Neuronal stem cell (in vitro differentiated cells): ENCODE results near the gene GAGE13.
"Not testable (repeated sequence)": the region's sequence is repeated elsewhere in the genome, so short reads cannot be mapped to it uniquely, and the experiment has no call there.

Experiments
- DNase-seq: peaks from one replicate; pipeline ENCODE4 v3.0.0-alpha.2; 2013; ENCODE audit warnings: low spot score
- H2AFZ ChIP-seq: one replicate; pipeline ENCODE4 v1.6.1; 2013; ENCODE audit warnings: mild to moderate bottlenecking, low read length, inconsistent platforms
- H2AK5ac ChIP-seq: 2 replicates; pipeline ENCODE4 v1.6.1; 2013; ENCODE audit warnings: low read depth, mild to moderate bottlenecking, inconsistent platforms, low read length, moderate library complexity, mixed read lengths
- H2BK120ac ChIP-seq: 2 replicates; pipeline ENCODE4 v1.6.1; 2013; ENCODE audit warnings: low read depth, mild to moderate bottlenecking, inconsistent platforms, low read length, moderate library complexity, mixed read lengths
- H2BK12ac ChIP-seq: one replicate; pipeline ENCODE4 v1.6.1; 2013; ENCODE audit warnings: low read length, inconsistent platforms
- H2BK15ac ChIP-seq: 2 replicates; pipeline ENCODE4 v1.6.1; 2013; ENCODE audit warnings: mild to moderate bottlenecking, low read length, inconsistent platforms, mixed read lengths
- H2BK5ac ChIP-seq: one replicate; pipeline ENCODE4 v1.6.1; 2013; ENCODE audit warnings: inconsistent platforms, mild to moderate bottlenecking, low read length, moderate library complexity
- H3K14ac ChIP-seq: one replicate; pipeline ENCODE4 v1.6.1; 2013; ENCODE audit warnings: low read length, inconsistent platforms
- H3K18ac ChIP-seq: 2 replicates; pipeline ENCODE4 v1.6.1; 2013; ENCODE audit warnings: low read length, inconsistent platforms
- H3K23ac ChIP-seq: 2 replicates; pipeline ENCODE4 v1.6.1; 2013; ENCODE audit warnings: low read depth, mild to moderate bottlenecking, mixed read lengths, low read length, inconsistent platforms; ENCODE audit not compliant: poor library complexity
- H3K27ac ChIP-seq: replicated peaks from 3 replicates; pipeline ENCODE4 v1.5.1; 2013; ENCODE audit warnings: low read length, inconsistent platforms
- H3K27me3 ChIP-seq, 3 experiments: 2 replicates each; pipeline ENCODE4 v1.6.1; 2013; ENCODE audit warnings: low read length in 3 of 3, mild to moderate bottlenecking in 2 of 3, inconsistent platforms in 1 of 3, low read depth in 1 of 3, mixed read lengths in 1 of 3, moderate library complexity in 1 of 3; ENCODE audit not compliant: control insufficient read depth in 3 of 3, insufficient read depth in 3 of 3
- H3K36me3 ChIP-seq, 2 donors: replicated peaks in 1 of 2; 2 replicates each; pipeline ENCODE4 v1.6.1; 2013; ENCODE audit warnings: low read length in 2 of 2; ENCODE audit not compliant: control insufficient read depth in 2 of 2, insufficient read depth in 2 of 2
- H3K4ac ChIP-seq: 2 replicates; pipeline ENCODE4 v1.6.1; 2013; ENCODE audit warnings: inconsistent platforms, mild to moderate bottlenecking, low read length, moderate library complexity
- H3K4me1 ChIP-seq, 2 donors: 1 replicate in 1 of 2; 2 replicates in 1 of 2; pipeline ENCODE4 v1.6.1; 2013; ENCODE audit warnings: low read length in 2 of 2, low read depth in 1 of 2; ENCODE audit not compliant: control insufficient read depth in 2 of 2, insufficient read depth in 1 of 2
- H3K4me2 ChIP-seq: one replicate; pipeline ENCODE4 v1.6.1; 2013; ENCODE audit warnings: mild to moderate bottlenecking, low read length, inconsistent platforms; ENCODE audit not compliant: insufficient read depth, poor library complexity, severe bottlenecking
- H3K4me3 ChIP-seq, 2 donors: 2 replicates each; pipeline ENCODE4 v1.5.1; 2013; ENCODE audit warnings: low read length in 2 of 2, mild to moderate bottlenecking in 2 of 2, inconsistent platforms in 1 of 2, moderate library complexity in 1 of 2
- H3K79me1 ChIP-seq: one replicate; pipeline ENCODE4 v1.6.1; 2013; ENCODE audit warnings: low read depth, mild to moderate bottlenecking, inconsistent platforms, low read length, moderate library complexity
- H3K9ac ChIP-seq: one replicate; pipeline ENCODE4 v1.6.1; 2013; ENCODE audit warnings: mild to moderate bottlenecking, low read depth, low read length, inconsistent platforms; ENCODE audit not compliant: poor library complexity
- H3K9me3 ChIP-seq, 2 donors: replicated peaks in 1 of 2; 2 replicates each; pipeline versions ENCODE3 to v1.6.1; 2013; ENCODE audit warnings: low read length in 2 of 2, mild to moderate bottlenecking in 2 of 2, inconsistent platforms in 1 of 2, low read depth in 1 of 2, mixed read lengths in 1 of 2, moderate library complexity in 1 of 2; ENCODE audit not compliant: control insufficient read depth in 2 of 2, insufficient read depth in 1 of 2
- H4K8ac ChIP-seq: one replicate; pipeline ENCODE4 v1.6.1; 2013; ENCODE audit warnings: low read depth, mild to moderate bottlenecking, inconsistent platforms, low read length, moderate library complexity
- H4K91ac ChIP-seq: one replicate; pipeline ENCODE4 v1.6.1; 2013; ENCODE audit warnings: low read length, low read depth, mild to moderate bottlenecking, inconsistent platforms; ENCODE audit not compliant: poor library complexity
- WGBS, 2 donors: extraction: QIAGEN DNeasy Blood & Tissue Kit; methylation state at CpG; one replicate each; pipeline ENCODE4 v1.1.7; 2013; ENCODE audit warnings: missing lambda C conversion rate in 2 of 2, mixed read lengths in 1 of 2; ENCODE audit not compliant: insufficient read length in 2 of 2, insufficient replicate concordance in 1 of 2; ENCODE audit errors: extremely low coverage in 2 of 2; 5-methylcytosine and 5-hydroxymethylcytosine counted together

GAGE13 gene

DNA sequence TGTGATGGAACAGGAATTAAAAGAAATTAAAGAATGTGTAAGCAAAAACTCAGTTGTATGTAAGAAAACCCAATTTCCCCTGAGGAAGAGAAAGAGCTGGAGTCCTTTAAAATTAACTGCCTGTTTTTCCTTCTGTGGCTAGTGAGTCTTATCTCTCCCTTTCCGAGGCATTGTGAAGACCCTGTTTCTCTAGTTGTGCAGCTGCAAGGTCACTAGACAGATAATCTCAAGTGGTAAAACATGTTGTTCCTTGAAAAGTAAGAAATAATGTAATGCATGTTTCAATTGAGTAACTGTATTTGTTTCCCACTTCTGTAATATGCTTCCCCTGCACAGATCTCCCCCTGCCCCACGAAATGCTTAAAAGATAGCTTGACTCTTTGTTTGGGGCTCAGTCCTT lies 23.6 kb upstream of the GAGE13 start:
- H3K36me3 ChIP-seq, H3K27ac ChIP-seq, H2BK5ac ChIP-seq, H2AFZ ChIP-seq, H2BK120ac ChIP-seq, H3K4me2 ChIP-seq, H3K4me1 ChIP-seq, H3K18ac ChIP-seq, DNase-seq, H2BK12ac ChIP-seq, H4K8ac ChIP-seq, H3K9me3 ChIP-seq, H3K4me3 ChIP-seq, H2AK5ac ChIP-seq, H3K23ac ChIP-seq, H3K9ac ChIP-seq, H3K79me1 ChIP-seq, H4K91ac ChIP-seq, H2BK15ac ChIP-seq, H3K4ac ChIP-seq, H3K14ac ChIP-seq: not testable (repeated sequence)
- H3K27me3 ChIP-seq = peaks cover 0 to 16% (median 0%) of the 10 kb centered on the region in 3 experiments
- no CpG with 5 or more reads among the region's 2 CpGs for WGBS, 2 donors

- H3K9me3 ChIP-seq = no peaks in the 10 kb centered on the region
- no CpG with 5 or more reads among the region's 15 CpGs for WGBS, 2 donors
- peak overlapping the region; percentile 8 for H3K14ac ChIP-seq
- H3K27me3 ChIP-seq = peaks cover 0 to 18% (median 0%) of the 10 kb centered on the region in 3 experiments
- no peaks in the 10 kb centered on the region for H3K36me3 ChIP-seq
- no peak overlapping the region for H4K91ac ChIP-seq
- no peak overlapping the region for H3K4me3 ChIP-seq
- H3K4me2 ChIP-seq = no peak overlapping the region
- H2BK12ac ChIP-seq = no peak overlapping the region
- H3K23ac ChIP-seq = no peak overlapping the region
- no peak overlapping the region for H2BK15ac ChIP-seq
- H2AFZ ChIP-seq = peak overlapping the region; percentile 16
- H2AK5ac ChIP-seq = no peak overlapping the region
- no peak overlapping the region for H4K8ac ChIP-seq
- H3K79me1 ChIP-seq = no peaks in the 10 kb centered on the region
- H3K4me1 ChIP-seq = peaks cover 0 to 2% of the 10 kb centered on the region in 2 donors
- no peak overlapping the region for H2BK5ac ChIP-seq
- H3K27ac ChIP-seq = no peak overlapping the region
- no peak overlapping the region for H3K18ac ChIP-seq
- DNase-seq = no peak
- no peak overlapping the region for H3K4ac ChIP-seq
- H3K9ac ChIP-seq = no peak overlapping the region
- no peak overlapping the region for H2BK120ac ChIP-seq
These were observed 22.6 kb upstream of the GAGE13 start for GRCh38 chrX:49308604-49309269.

- Histone ChIP-seq H2BK15ac (no peak overlapping the region), H3K9ac (no peak overlapping the region), H3K4me2 (no peak overlapping the region), H2BK5ac (no peak overlapping the region), H3K23ac (no peak overlapping the region), H3K4me3 (peak overlapping the region in 1 of 2 donors; percentile 30), H2AK5ac (no peak overlapping the region), H2AFZ (peak overlapping the region; percentile 81), H2BK120ac (no peak overlapping the region), H2BK12ac (no peak overlapping the region), H3K18ac (no peak overlapping the region), H3K4me1 (peaks cover 0 to 2% of the 10 kb centered on the region in 2 donors), H4K8ac (no peak overlapping the region), H3K27me3 (peaks cover 0 to 21% (median 0%) of the 10 kb centered on the region in 3 experiments), H3K4ac (no peak overlapping the region), H3K9me3 (no peaks in the 10 kb centered on the region), H3K36me3 (no peaks in the 10 kb centered on the region), H3K79me1 (no peaks in the 10 kb centered on the region), H4K91ac (no peak overlapping the region), H3K27ac (no peak overlapping the region), H3K14ac (no peak overlapping the region)
- no peak for DNase-seq
- no CpG with 5 or more reads among the region's 8 CpGs for WGBS, 2 donors
These were observed 21.9 kb upstream of the GAGE13 start for GRCh38 chrX:49309401-49309981.

GRCh38 chrX:49310371-49310770 lies 21.0 kb upstream of the GAGE13 start:
- WGBS, 2 donors = no CpG with 5 or more reads among the region's 18 CpGs
- no peak for DNase-seq

More at GRCh38 chrX:49310371-49310770, 21.0 kb upstream of the GAGE13 start:
- Histone ChIP-seq H3K14ac (no peak overlapping the region), H4K8ac (no peak overlapping the region), H2BK5ac (no peak overlapping the region), H3K27me3 (peaks cover 0 to 24% (median 0%) of the 10 kb centered on the region in 3 experiments), H3K4ac (no peak overlapping the region), H2BK15ac (no peak overlapping the region), H3K27ac (no peak overlapping the region), H3K18ac (no peak overlapping the region), H3K36me3 (no peaks in the 10 kb centered on the region), H2AK5ac (no peak overlapping the region), H3K9me3 (no peaks in the 10 kb centered on the region), H4K91ac (no peak overlapping the region), H3K23ac (no peak overlapping the region), H2BK120ac (no peak overlapping the region), H3K4me3 (no peak overlapping the region), H2AFZ (peak overlapping the region; percentile 81), H3K79me1 (no peaks in the 10 kb centered on the region), H2BK12ac (no peak overlapping the region), H3K9ac (no peak overlapping the region), H3K4me1 (peaks cover 0 to 2% of the 10 kb centered on the region in 2 donors), H3K4me2 (no peak overlapping the region)
